Activated T-cell treated with anti-CD3 and anti-CD28 coated beads, Interleukin-2, amount 50 U/mL, for 1 hour (primary cell): ENCODE results near the gene CLEC16A.

Experiments
- DNase-seq: peaks from one replicate; pipeline ENCODE4 v3.0.0-alpha.2; 2020

The CLEC16A gene

GRCh38 chr16:11023262-11024039 is 79.1 kb downstream of the CLEC16A start:
- DNase-seq, result no peak

DNA sequence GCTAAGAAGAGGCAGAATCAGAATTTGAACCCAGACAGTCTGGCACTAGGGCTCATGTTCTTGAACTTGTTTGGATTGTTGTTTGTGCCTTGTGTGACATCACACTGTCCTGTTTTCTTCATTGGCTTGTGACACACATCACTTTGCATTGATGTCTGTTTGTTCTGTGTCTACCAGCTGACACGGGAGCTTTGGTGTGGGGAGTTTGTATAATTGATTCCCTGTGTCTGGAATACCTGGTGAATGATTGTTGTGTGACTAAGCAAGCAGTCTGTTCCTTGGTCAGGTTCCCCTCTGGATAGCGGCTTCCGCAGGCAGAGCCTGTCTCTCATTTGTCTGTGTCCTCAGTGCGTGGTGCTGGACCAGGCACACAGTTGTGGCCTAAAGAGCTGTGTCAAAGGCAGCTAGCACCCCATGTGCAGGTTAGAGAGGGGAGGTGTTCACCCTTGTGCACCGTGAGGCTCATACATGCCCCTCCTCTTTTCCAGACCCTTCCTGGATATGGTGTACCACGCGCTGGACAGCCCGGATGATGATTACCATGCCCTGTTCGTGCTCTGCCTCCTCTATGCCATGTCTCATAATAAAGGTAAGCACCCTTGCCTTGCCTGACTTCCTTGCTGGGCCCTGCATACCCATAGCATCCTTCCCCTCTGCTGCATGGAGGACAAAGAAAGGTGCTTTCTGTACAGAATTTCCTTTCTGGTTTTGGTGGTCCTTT is 80.1 kb downstream of the CLEC16A start:
- no peak for DNase-seq

DNA sequence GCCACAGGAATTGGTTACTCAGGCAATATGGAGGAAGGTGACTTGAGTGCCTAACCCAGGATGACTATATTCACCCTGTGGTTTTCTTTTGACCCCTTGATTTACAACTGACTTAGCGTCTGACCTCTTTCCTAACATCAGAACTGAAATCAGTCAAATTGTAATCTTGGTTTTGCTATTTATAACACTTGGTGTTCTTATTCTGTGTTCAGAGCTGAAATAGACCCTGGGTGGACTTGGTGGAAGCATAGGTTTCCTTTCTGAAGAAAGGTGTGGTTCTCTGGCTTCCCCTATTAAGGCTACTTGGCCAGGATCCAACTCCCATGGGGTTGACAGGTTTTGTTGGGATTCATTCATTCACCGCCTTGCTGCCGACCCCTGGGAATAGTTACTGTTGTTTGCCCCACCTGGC is 80.8 kb downstream of the CLEC16A start:
- DNase-seq, result no peak

- DNase-seq, result no peak
Measured at GRCh38 chr16:11029948-11030347, 85.6 kb downstream of the CLEC16A start.

- no peak for DNase-seq
Measured at GRCh38 chr16:11030990-11031510, 86.7 kb downstream of the CLEC16A start.

DNA sequence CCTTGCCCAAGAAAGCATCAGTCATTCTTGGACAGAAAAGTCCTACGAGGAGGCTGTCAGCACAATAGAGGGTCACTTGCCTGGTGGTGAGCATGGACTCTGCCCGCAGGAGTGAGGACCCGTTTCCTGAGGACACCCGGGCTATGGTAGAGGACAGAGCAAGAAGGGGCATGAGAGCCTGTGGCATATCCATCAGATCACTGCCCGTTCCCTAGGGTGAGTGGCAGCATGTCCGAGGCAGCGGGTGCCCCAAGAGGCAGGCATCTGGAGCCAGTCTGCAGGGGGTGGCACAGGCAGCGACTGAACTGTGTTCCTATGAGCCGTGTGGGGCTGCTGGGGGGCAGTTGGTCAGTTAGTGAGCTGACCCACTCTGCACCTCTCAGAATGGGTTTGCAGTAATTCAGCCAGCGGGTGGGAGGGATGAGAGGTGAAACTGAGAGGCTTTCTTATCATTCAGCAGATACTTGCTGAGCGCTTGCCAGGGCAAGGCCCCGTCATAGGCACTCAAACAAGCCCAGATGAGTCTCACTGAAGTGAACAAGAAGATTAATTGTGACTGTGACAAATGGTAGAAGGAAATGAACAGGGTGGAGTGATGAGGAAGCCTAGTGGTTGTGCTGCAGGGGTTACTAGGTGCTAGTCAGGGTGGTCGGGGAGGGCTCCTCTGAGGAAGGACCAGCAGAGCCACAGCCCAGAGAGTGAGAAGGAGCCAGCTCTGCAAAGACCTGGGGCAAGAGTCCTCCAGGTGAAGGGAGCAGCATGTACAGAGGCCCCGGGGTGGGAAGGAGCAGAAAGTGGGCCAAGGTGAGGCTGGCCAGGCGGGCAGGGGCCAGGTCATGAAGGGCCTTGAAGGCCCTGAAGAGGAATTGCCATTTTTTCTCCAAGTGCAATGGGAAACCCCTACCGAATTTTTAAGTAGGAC is 87.9 kb downstream of the CLEC16A start:
- no peak for DNase-seq

DNA sequence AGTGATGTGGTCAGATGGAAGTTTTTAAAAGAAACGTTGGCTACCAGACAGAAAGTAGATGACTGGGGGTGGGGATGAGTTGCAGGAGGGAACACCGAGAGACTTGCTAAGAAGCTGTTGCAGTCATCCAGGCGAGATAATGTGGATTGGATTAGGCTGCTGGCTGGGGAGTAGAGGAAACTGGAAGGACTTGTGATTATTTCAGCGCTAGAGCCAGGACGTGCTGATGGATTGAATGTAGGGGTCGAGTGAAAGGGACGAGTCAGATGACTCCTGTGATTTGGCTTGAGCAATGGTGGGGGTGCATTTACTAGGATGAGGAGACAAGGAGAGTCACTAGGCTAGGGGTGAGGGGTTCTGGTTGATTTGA is 88.5 kb downstream of the CLEC16A start:
- no peak for DNase-seq

- no peak for DNase-seq
Measured at GRCh38 chr16:11033629-11034420, 89.5 kb downstream of the CLEC16A start.

- no peak for DNase-seq
Measured at GRCh38 chr16:11034481-11034931, 90.1 kb downstream of the CLEC16A start.

DNA sequence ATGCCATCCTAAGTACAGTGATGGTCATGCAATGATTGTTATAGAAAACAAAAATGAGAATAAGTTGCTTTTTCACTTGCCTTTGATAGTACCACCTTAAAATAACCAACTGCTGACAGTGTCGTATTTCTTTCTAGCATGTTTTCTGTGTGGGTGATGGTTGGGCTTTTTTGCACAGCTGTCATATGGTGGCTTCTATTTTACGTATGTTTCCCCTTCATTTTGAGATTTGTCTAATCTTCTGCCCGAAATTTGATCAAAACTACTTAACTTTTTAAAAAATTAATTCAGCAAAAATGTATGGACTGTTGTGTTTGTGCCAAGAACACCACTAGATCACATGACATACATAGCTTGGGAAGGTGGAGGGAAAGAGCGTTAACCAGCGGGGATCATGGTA is 90.7 kb downstream of the CLEC16A start:
- no peak for DNase-seq

DNA sequence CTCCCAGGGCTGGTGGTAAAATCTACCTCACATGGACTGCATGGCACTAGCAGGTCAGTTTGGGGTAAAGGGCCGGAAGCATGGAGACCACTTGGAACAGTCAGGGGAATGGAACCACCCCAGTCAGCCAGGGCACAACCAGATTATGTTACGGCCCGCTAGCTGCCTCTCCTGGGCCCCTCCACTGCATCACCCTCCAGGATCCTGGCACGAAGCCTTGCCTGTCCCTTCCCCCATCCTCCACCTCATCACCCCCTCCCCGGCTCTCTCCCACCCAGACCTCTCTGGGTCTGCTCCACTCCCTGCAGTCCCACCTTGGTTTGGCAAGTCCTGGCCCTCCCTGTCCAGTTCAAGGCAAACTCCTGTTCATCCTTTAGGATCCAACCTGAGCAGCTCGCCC is 91.7 kb downstream of the CLEC16A start:
- DNase-seq, result no peak

GRCh38 chr16:11036868-11037410 is 92.6 kb downstream of the CLEC16A start:
- DNase-seq, result no peak

- DNase-seq, result no peak
Measured at GRCh38 chr16:11038305-11038704, 93.9 kb downstream of the CLEC16A start.

DNA sequence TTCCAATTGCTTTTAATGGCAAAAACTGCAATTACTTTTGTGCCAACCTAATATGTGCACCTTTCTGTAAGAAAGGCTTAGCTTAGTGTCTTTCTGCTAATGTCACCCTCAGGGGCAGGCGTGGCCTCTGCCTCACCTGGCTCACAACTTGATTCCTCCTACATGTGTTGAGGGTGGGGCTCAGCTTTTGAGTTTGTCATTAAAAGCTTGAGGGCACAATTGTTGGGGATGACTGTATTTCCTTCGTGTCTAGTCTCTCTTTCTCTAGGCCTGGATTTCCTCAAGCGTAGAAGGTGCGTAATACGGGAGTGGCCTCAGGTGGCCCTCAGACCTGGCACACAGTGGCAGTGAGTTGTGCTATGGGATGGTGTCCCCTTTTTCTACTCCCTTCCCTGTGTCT is 94.4 kb downstream of the CLEC16A start:
- DNase-seq, result no peak

- no peak for DNase-seq
Measured at GRCh38 chr16:11039726-11040125, 95.4 kb downstream of the CLEC16A start.

DNA sequence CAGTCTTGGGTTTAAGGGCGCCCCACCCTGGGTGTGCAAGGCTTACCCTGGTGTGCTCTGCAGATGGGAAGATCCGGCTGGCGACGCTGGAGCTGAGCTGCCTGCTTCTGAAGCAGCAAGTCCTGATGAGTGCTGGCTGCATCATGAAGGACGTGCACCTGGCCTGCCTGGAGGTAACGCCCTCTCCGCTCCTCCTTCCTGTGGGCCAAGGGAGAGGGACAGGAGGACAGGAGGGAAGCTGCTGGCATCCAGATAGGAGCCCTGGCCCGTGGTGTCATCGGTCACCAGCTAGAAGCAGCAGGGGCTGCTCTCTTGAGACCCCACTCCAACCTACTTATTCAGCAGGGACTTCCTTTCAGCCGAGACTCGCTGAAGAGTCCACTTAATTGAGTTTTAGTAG is 97.8 kb downstream of the CLEC16A start:
- DNase-seq, result no peak

- DNase-seq, result no peak
Measured at GRCh38 chr16:11045441-11045840, 101.1 kb downstream of the CLEC16A start.

DNA sequence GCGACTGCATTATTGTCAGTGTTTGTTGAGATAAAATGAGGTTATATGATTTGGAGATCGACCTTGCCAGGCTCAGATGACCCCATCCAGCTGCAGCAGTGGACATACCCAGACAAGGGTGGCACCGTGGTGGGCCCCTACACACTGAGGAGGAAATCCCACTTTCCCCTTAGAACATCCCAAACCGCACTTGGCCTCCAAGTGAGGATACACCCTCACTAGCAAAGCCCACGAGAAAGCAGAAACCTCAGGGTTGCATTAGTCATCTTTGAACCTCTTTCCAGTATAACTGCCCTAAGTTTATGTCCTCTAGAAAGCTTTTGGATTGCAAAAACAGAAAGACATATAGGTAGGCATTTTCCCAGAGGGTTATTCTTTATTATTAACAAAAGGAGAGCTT is 101.5 kb downstream of the CLEC16A start:
- DNase-seq, result no peak

- no peak for DNase-seq
Measured at GRCh38 chr16:11046382-11046931, 102.1 kb downstream of the CLEC16A start.

DNA sequence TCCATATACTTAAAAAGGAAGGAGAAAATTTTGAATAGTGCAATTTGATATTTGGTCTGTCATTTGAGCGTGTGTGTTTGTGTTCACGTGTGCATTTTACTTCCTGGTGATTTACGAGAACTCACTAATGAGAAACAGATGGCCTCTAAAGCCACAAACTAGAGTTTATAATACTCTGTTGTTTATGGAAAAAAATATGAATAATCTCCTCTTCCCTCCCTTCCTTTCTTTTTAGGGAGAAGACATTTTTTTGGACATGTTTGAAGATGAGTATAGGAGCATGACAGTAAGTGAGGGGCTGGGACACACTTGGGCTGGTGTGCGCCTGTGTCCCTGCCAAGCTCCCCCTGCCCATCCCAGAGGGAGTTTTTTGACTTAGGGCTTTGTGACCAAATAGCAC is 102.7 kb downstream of the CLEC16A start:
- DNase-seq, result no peak

- DNase-seq, result no peak
Measured at GRCh38 chr16:11047939-11048800, 103.8 kb downstream of the CLEC16A start.
